H9 (cell line): Measurements from ENCODE around the gene CEP126. TPM values are rescaled to one million over a fixed set of nuclear protein-coding genes. Genes with fewer than 3 reads are reported as not detected.
A peak's percentile ranks its signal among the peaks of the same experiment; 100 is the strongest.

Experiments
- DNase-seq: peaks from one replicate; pipeline ENCODE4 v3.0.0-alpha.2; 2017
- H2AFZ ChIP-seq: one replicate; pipeline ENCODE4 v1.6.1; 2013; ENCODE audit warnings: mild to moderate bottlenecking, low read length, control low read depth, moderate library complexity
- H2AK5ac ChIP-seq: 2 replicates; pipeline ENCODE4 v1.6.1; 2013; ENCODE audit warnings: low read length, control low read depth, mixed read lengths; ENCODE audit not compliant: insufficient read length
- H2BK120ac ChIP-seq: one replicate; pipeline ENCODE4 v1.6.1; 2013; ENCODE audit warnings: low read depth, mild to moderate bottlenecking, low read length, control low read depth, inconsistent platforms; ENCODE audit not compliant: poor library complexity, severe bottlenecking
- H2BK12ac ChIP-seq: 2 replicates; pipeline ENCODE4 v1.6.1; 2013; ENCODE audit warnings: low read length, control low read depth, mixed read lengths, low read depth; ENCODE audit not compliant: insufficient read length
- H2BK15ac ChIP-seq: 2 replicates; pipeline ENCODE4 v1.6.1; 2013; ENCODE audit warnings: low read depth, low read length, control low read depth
- H2BK20ac ChIP-seq: one replicate; pipeline ENCODE4 v1.6.1; 2013; ENCODE audit warnings: low read depth, mild to moderate bottlenecking, low read length, control low read depth, inconsistent platforms; ENCODE audit not compliant: poor library complexity, severe bottlenecking
- H2BK5ac ChIP-seq: 2 replicates; pipeline ENCODE4 v1.6.1; 2013; ENCODE audit warnings: low read length, control low read depth, mixed read lengths; ENCODE audit not compliant: insufficient read length
- H3K14ac ChIP-seq: 2 replicates; pipeline ENCODE4 v1.6.1; 2013; ENCODE audit warnings: low read length, control low read depth; ENCODE audit not compliant: insufficient read depth
- H3K18ac ChIP-seq: 2 replicates; pipeline ENCODE4 v1.6.1; 2013; ENCODE audit warnings: low read depth, mild to moderate bottlenecking, mixed read lengths, low read length, control low read depth; ENCODE audit not compliant: insufficient read length
- H3K23ac ChIP-seq: 2 replicates; pipeline ENCODE4 v1.6.1; 2013; ENCODE audit warnings: low read length, control low read depth, mixed read lengths, low read depth; ENCODE audit not compliant: insufficient read length
- H3K23me2 ChIP-seq: 2 replicates; pipeline ENCODE4 v1.6.1; 2013; ENCODE audit warnings: low read depth, mild to moderate bottlenecking, mixed read lengths, low read length, control low read depth; ENCODE audit not compliant: insufficient read length, poor library complexity, severe bottlenecking
- H3K27ac ChIP-seq: 2 replicates; pipeline ENCODE4 v1.5.1; 2013; ENCODE audit warnings: low read length, control low read depth, mixed read lengths, low read depth; ENCODE audit not compliant: insufficient read length
- H3K27me3 ChIP-seq: 2 replicates; pipeline ENCODE4 v1.6.1; 2013; ENCODE audit warnings: low read length, control low read depth, inconsistent platforms; ENCODE audit not compliant: insufficient read depth
- H3K4ac ChIP-seq: 2 replicates; pipeline ENCODE4 v1.6.1; 2013; ENCODE audit warnings: low read depth, mild to moderate bottlenecking, control low read depth, inconsistent platforms, low read length, moderate library complexity
- H3K4me1 ChIP-seq: 2 replicates; pipeline ENCODE4 v1.6.1; 2013; ENCODE audit warnings: low read length, control low read depth, inconsistent platforms; ENCODE audit not compliant: insufficient read depth
- H3K4me2 ChIP-seq: 2 replicates; pipeline ENCODE4 v1.6.1; 2013; ENCODE audit warnings: low read length, control low read depth, mixed read lengths; ENCODE audit not compliant: insufficient read length, insufficient read depth
- H3K56ac ChIP-seq: 2 replicates; pipeline ENCODE4 v1.6.1; 2013; ENCODE audit warnings: low read depth, mild to moderate bottlenecking, mixed read lengths, low read length, control low read depth; ENCODE audit not compliant: insufficient read length
- H3K79me1 ChIP-seq: 2 replicates; pipeline ENCODE4 v1.6.1; 2013; ENCODE audit warnings: low read depth, mild to moderate bottlenecking, moderate library complexity, low read length, control low read depth, inconsistent platforms; ENCODE audit not compliant: insufficient read depth, poor library complexity, severe bottlenecking
- H3K79me2 ChIP-seq: 2 replicates; pipeline ENCODE4 v1.6.1; 2013; ENCODE audit warnings: low read length, control low read depth, inconsistent platforms; ENCODE audit not compliant: insufficient read depth
- H3K9ac ChIP-seq: 2 replicates; pipeline ENCODE4 v1.6.1; 2013; ENCODE audit warnings: low read length, control low read depth, mixed read lengths; ENCODE audit not compliant: insufficient read length; ENCODE audit errors: extremely low read depth
- H3K9me3 ChIP-seq: one replicate; pipeline ENCODE4 v1.6.1; 2013; ENCODE audit warnings: low read depth, low read length, inconsistent platforms; ENCODE audit not compliant: control insufficient read depth
- H3T11ph ChIP-seq: one replicate; pipeline ENCODE4 v1.6.1; 2013; ENCODE audit warnings: mild to moderate bottlenecking, low read length, control low read depth, inconsistent platforms
- H4K20me1 ChIP-seq: one replicate; pipeline ENCODE4 v1.6.1; 2013; ENCODE audit not compliant: control insufficient read depth, insufficient read length, insufficient read depth
- H4K5ac ChIP-seq: 2 replicates; pipeline ENCODE4 v1.6.1; 2013; ENCODE audit warnings: low read depth, mild to moderate bottlenecking, mixed read lengths, low read length, control low read depth; ENCODE audit not compliant: insufficient read length
- H4K8ac ChIP-seq: replicated peaks from 2 replicates; pipeline ENCODE4 v1.6.1; 2013; ENCODE audit warnings: low read length, control low read depth, mixed read lengths, low read depth; ENCODE audit not compliant: insufficient read length
- H4K91ac ChIP-seq: 2 replicates; pipeline ENCODE4 v1.6.1; 2013; ENCODE audit warnings: low read depth, mild to moderate bottlenecking, moderate library complexity, mixed read lengths, low read length, control low read depth; ENCODE audit not compliant: insufficient read length
- H3K27ac Mint-ChIP-seq, 3 experiments: 2 replicates in 2 of 3; 3 replicates in 1 of 3; pipeline ENCODE4 v1.8.0; 2020 to 2021; ENCODE audit warnings: mixed read lengths in 3 of 3, mild to moderate bottlenecking in 1 of 3, moderate library complexity in 1 of 3
- H3K27me3 Mint-ChIP-seq: 2 replicates; pipeline ENCODE4 v1.8.0; 2021; ENCODE audit warnings: low read depth, mild to moderate bottlenecking, moderate library complexity, mixed read lengths
- H3K36me3 Mint-ChIP-seq, 3 experiments: 2 replicates in 2 of 3; 3 replicates in 1 of 3; pipeline ENCODE4 v1.8.0; 2020 to 2021; ENCODE audit warnings: low read depth in 3 of 3, mixed read lengths in 3 of 3; ENCODE audit not compliant: insufficient read depth in 1 of 3
- H3K4me1 Mint-ChIP-seq, 2 experiments: 2 replicates each; pipeline ENCODE4 v1.8.0; 2020; ENCODE audit warnings: mixed read lengths in 2 of 2
- H3K4me3 Mint-ChIP-seq, 2 experiments: 2 replicates in 1 of 2; 3 replicates in 1 of 2; pipeline ENCODE4 v1.8.0; 2020 to 2021; ENCODE audit warnings: mild to moderate bottlenecking in 2 of 2, mixed read lengths in 2 of 2, moderate library complexity in 1 of 2
- H3K9me3 Mint-ChIP-seq, 2 experiments: 2 replicates in 1 of 2; 3 replicates in 1 of 2; pipeline ENCODE4 v1.8.0; 2020; ENCODE audit warnings: mild to moderate bottlenecking in 2 of 2, mixed read lengths in 2 of 2, moderate library complexity in 1 of 2
- CTCF ChIP-seq: fragments of 200-600 bp; sonication (generic); conservative IDR thresholded peaks from 3 replicates; pipeline ENCODE4 v1.8.0; 2021; ENCODE audit warnings: antibody characterized with exemption, mild to moderate bottlenecking
- WGBS: extraction: QIAGEN DNeasy Blood & Tissue Kit; methylation state at CpG from one replicate; pipeline ENCODE4 v1.1.7; 2013; ENCODE audit warnings: missing lambda C conversion rate, low lambda C conversion rate, mixed read lengths; ENCODE audit not compliant: insufficient read length; ENCODE audit errors: extremely low coverage; 5-methylcytosine and 5-hydroxymethylcytosine counted together
- total RNA-seq: library from RNA; stranded (reverse); gene quantifications from 2 replicates; pipeline ENCODE4 v1.2.1, GENCODE V29; 2021

CEP126 gene
- total RNA-seq, 1 experiment from 2014 or later: 1.2 TPM

- Histone ChIP-seq H3K27ac (no peak overlapping the region), H2BK20ac (no peak overlapping the region), H3K4me2 (no peak overlapping the region), H2BK12ac (no peak overlapping the region), H2BK15ac (no peak overlapping the region), H3K79me2 (no peaks in the 10 kb centered on the region), H3K23ac (no peak overlapping the region), H3K23me2 (no peaks in the 10 kb centered on the region), H3K79me1 (no peaks in the 10 kb centered on the region), H3K4me1 (no peaks in the 10 kb centered on the region), H3K14ac (no peak overlapping the region), H3K56ac (no peak overlapping the region), H4K8ac (no peak overlapping the region), H3K4ac (no peak overlapping the region), H2BK5ac (no peak overlapping the region), H3K27me3 (no peaks in the 10 kb centered on the region), H3K18ac (no peak overlapping the region), H4K5ac (no peak overlapping the region), H2AFZ (no peak overlapping the region), H2BK120ac (no peak overlapping the region), H4K20me1 (no peaks in the 10 kb centered on the region), H4K91ac (no peak overlapping the region), H3K9ac (no peak overlapping the region), H3K9me3 (no peaks in the 10 kb centered on the region), H3T11ph (no peak overlapping the region), H2AK5ac (no peak overlapping the region)
- Mint-ChIP-seq H3K36me3 (no peaks in the 10 kb centered on the region), H3K9me3 (no peaks in the 10 kb centered on the region), H3K27ac (0 out of 7 replicates have a peak overlapping the region, but pooled peaks of 1 of the 3 experiments have one; percentile 46), H3K4me1 (no peaks in the 10 kb centered on the region), H3K4me3 (no peak overlapping the region), H3K27me3 (no peaks in the 10 kb centered on the region)
- WGBS: no CpG with 5 or more reads among the region's 4 CpGs
- DNase-seq: no peak
- TF ChIP-seq CTCF: no peak
Observed at GRCh38 chr11:101945448-101945847, 30.6 kb downstream of the CEP126 start.
